ENCODE measurements around the gene HYCC1. TPM values are rescaled to one million over a fixed set of nuclear protein-coding genes. Genes with fewer than 3 reads are reported as not detected.
"Not testable (repeated sequence)": the region's sequence is repeated elsewhere in the genome, so short reads cannot be mapped to it uniquely, and the experiment has no call there.

HYCC1 gene
- polyA plus RNA-seq, 2 of the 4 experiments (the other 2 are of a cell fraction): 16.8 to 24.6 TPM

DNA sequence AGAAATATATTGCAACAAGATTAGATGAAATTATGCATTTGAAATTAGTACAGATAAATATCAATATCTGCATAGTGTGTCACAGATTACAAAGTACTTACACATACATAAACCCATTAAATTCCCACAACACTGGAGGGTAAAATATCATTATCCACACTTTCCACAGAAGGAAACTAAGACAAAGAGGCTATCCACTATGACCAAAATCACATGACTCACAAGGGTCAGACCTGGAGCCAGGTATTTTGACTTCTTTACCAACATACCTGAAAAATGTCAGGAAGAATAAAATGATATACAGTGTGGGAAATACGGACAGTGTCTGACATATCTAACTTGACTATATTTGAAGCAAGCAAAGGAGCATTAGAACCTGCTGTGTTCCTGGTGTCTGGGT is 34.1 kb downstream of the HYCC1 start:
- CTCF ChIA-PET: no interaction called here
- Histone ChIP-seq H3K4me1 (peaks cover 3% of the 10 kb centered on the region; the same call in 2 of the 3 replicates), H3K27ac (no peak overlapping the region), H3K4me2 (no peak overlapping the region), H3K4me3 (no peak overlapping the region), H3K9me3 (no peaks in the 10 kb centered on the region)
- no peak for ATAC-seq
- WGBS (ENCODE audit: missing lambda C conversion rate): 95% methylated on average over 1 of the region's 1 CpG
- FAIRE-seq: no peak
- no peak for TF ChIP-seq PHF8 (IDR thresholded peaks at IDR 0.05; ENCODE audit: borderline replicate concordance, low read depth)
- TF ChIP-seq CBX2 (IDR thresholded peaks at IDR 0.05; ENCODE audit: borderline replicate concordance, low read depth): no peak
- no peak for TF ChIP-seq RFX5 (IDR thresholded peaks at IDR 0.05)
- TF ChIP-seq CHD4 (IDR thresholded peaks at IDR 0.05; ENCODE audit: borderline replicate concordance): no peak
- TF ChIP-seq, protein P1, sequence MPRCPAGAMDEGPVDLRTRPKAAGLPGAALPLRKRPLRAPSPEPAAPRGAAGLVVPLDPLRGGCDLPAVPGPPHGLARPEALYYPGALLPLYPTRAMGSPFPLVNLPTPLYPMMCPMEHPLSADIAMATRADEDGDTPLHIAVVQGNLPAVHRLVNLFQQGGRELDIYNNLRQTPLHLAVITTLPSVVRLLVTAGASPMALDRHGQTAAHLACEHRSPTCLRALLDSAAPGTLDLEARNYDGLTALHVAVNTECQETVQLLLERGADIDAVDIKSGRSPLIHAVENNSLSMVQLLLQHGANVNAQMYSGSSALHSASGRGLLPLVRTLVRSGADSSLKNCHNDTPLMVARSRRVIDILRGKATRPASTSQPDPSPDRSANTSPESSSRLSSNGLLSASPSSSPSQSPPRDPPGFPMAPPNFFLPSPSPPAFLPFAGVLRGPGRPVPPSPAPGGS (IDR thresholded peaks at IDR 0.05): no peak
- TF ChIP-seq, protein P2, sequence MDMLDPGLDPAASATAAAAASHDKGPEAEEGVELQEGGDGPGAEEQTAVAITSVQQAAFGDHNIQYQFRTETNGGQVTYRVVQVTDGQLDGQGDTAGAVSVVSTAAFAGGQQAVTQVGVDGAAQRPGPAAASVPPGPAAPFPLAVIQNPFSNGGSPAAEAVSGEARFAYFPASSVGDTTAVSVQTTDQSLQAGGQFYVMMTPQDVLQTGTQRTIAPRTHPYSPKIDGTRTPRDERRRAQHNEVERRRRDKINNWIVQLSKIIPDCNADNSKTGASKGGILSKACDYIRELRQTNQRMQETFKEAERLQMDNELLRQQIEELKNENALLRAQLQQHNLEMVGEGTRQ (IDR thresholded peaks at IDR 0.05): no peak
- TF ChIP-seq JUNB (IDR thresholded peaks at IDR 0.05): no peak
- TF ChIP-seq, protein P3, sequence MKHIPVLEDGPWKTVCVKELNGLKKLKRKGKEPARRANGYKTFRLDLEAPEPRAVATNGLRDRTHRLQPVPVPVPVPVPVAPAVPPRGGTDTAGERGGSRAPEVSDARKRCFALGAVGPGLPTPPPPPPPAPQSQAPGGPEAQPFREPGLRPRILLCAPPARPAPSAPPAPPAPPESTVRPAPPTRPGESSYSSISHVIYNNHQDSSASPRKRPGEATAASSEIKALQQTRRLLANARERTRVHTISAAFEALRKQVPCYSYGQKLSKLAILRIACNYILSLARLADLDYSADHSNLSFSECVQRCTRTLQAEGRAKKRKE (CRISPR knock-in tag; IDR thresholded peaks at IDR 0.05; ENCODE audit: low read depth): no peak
- no peak for TF ChIP-seq CEBPB (IDR thresholded peaks at IDR 0.05)
- TF ChIP-seq HDAC2 (IDR thresholded peaks at IDR 0.05): no peak
- no peak for TF ChIP-seq ZSCAN20 (CRISPR knock-in tag; IDR thresholded peaks at IDR 0.05)
- TF ChIP-seq, protein P4, sequence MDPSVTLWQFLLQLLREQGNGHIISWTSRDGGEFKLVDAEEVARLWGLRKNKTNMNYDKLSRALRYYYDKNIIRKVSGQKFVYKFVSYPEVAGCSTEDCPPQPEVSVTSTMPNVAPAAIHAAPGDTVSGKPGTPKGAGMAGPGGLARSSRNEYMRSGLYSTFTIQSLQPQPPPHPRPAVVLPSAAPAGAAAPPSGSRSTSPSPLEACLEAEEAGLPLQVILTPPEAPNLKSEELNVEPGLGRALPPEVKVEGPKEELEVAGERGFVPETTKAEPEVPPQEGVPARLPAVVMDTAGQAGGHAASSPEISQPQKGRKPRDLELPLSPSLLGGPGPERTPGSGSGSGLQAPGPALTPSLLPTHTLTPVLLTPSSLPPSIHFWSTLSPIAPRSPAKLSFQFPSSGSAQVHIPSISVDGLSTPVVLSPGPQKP (IDR thresholded peaks at IDR 0.05; ENCODE audit: low read depth, low read length): no peak
- no peak for TF ChIP-seq POLR2AphosphoS2 (conservative IDR thresholded peaks at IDR 0.05; ENCODE audit: low read length)
- no peak for TF ChIP-seq FOSB (CRISPR knock-in tag; IDR thresholded peaks at IDR 0.05)
- TF ChIP-seq NR3C1 (IDR thresholded peaks at IDR 0.05): no peak
- TF ChIP-seq, protein P5, sequence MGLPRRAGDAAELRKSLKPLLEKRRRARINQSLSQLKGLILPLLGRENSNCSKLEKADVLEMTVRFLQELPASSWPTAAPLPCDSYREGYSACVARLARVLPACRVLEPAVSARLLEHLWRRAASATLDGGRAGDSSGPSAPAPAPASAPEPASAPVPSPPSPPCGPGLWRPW (IDR thresholded peaks at IDR 0.05): no peak
- TF ChIP-seq HOXB5 (CRISPR knock-in tag; IDR thresholded peaks at IDR 0.05): no peak
- TF ChIP-seq, protein P6, sequence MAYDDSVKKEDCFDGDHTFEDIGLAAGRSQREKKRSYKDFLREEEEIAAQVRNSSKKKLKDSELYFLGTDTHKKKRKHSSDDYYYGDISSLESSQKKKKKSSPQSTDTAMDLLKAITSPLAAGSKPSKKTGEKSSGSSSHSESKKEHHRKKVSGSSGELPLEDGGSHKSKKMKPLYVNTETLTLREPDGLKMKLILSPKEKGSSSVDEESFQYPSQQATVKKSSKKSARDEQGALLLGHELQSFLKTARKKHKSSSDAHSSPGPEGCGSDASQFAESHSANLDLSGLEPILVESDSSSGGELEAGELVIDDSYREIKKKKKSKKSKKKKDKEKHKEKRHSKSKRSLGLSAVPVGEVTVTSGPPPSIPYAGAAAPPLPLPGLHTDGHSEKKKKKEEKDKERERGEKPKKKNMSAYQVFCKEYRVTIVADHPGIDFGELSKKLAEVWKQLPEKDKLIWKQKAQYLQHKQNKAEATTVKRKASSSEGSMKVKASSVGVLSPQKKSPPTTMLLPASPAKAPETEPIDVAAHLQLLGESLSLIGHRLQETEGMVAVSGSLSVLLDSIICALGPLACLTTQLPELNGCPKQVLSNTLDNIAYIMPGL (CRISPR knock-in tag; IDR thresholded peaks at IDR 0.05; ENCODE audit: borderline replicate concordance): no peak
- no peak for DNase-seq (ENCODE audit: low read depth in 1 of 2, low spot score in 1 of 2)
- POLR2A ChIA-PET: no interaction called here

DNA sequence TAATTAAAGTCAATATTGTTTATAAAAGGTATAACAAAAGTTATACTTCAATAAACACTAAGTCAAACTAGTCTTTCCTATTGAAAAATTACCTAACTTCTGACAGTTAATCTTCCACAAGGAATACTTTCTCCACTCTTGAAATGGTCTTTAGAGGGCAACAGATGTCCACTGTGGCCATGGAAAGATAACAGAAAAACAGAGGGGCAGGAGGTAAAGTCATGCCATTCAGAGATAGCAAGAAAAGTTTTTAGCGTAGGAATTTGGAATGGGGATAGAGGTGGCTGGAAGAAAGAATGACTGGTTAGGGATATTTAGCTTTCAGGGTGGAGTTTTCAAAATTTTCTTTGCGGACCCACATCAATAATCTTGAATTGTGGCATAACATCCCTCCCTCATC is 34.7 kb downstream of the HYCC1 start:
- ChIA-PET POLR2A (no interaction called here), CTCF (interaction anchor here (0.6 kb wide), 1 partner anchor 112 kb away, joined by 4 read pairs; no protein-coding TSS in a partner anchor)
- H3K9me3 ChIP-seq: no peaks in the 10 kb centered on the region
- H3K27ac ChIP-seq: no peak overlapping the region
- FAIRE-seq (no peak), ATAC-seq (no peak), DNase-seq (ENCODE audit: low read depth in 1 of 2, low spot score in 1 of 2) (no peak)
- H3K4me1 ChIP-seq: peaks cover 3% of the 10 kb centered on the region; the same call in 2 of the 3 replicates
- TF ChIP-seq KDM5A (IDR thresholded peaks at IDR 0.05): no peak
- no peak overlapping the region for H3K4me2 ChIP-seq
- H3K4me3 ChIP-seq: no peak overlapping the region
- 93% methylated on average over 2 of the region's 2 CpGs for whole genome bisulfite sequencing (ENCODE audit: missing lambda C conversion rate)

DNA sequence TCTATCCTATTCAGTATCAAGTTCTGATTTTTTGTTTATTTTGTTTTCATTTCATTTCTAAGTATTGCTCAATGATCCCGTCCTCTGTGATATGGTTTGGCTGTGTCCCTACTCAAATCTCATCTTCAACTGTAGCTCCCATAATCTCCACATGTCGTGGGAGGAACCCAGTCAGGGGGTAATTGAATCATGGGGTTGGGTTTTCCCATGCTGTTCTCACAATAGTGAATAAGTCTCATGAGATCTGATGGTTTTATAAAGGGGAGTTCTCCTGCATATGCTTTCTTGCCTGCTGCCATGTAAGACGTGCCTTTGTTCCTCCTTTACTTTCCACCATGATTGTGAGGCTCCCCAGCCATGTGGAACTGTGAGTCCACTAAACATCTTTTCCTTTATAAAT is 39.3 kb downstream of the HYCC1 start:
- 82% methylated on average over 3 of the region's 3 CpGs for WGBS (ENCODE audit: missing lambda C conversion rate)
- H3K4me1 ChIP-seq, FAIRE-seq: not testable (repeated sequence)

More for the DNA sequence above, 39.3 kb downstream of the HYCC1 start:
- H3K4me3 ChIP-seq; H3K9me3 ChIP-seq; H3K4me2 ChIP-seq; ATAC-seq; H3K27ac ChIP-seq; DNase-seq (ENCODE audit: low read depth in 1 of 2, low spot score in 1 of 2); POLR2A ChIA-PET: not testable (repeated sequence)
- CTCF ChIA-PET: interaction anchor here (1.0 kb wide), 1 partner anchor 22 kb away, joined by 3 read pairs; no protein-coding TSS in a partner anchor

Measured in A549 (cell line).